ENCODE data around the gene TNKS1BP1.
A peak's percentile ranks its signal among the peaks of the same experiment; 100 is the strongest.

The TNKS1BP1 gene

DNA sequence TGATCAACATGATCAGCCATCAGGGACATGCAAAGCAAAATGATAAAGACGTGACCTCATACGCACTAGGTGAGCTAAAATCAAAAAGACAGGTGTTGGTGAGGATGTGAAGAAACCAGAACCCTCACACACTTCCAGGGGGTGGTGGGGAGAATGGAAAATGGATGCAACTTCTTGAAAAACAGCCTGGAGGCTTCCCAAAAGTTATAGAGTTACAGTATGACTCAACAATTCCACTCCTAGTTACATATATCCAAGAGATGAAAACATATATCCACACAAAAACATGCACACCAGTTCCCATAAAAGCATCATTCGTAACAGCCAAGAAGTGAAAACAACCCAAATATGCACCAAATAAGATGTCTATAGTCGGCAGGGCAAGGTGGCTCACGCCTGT, 45.6 kb downstream of the TNKS1BP1 start:
- no peak for DNase-seq

DNA sequence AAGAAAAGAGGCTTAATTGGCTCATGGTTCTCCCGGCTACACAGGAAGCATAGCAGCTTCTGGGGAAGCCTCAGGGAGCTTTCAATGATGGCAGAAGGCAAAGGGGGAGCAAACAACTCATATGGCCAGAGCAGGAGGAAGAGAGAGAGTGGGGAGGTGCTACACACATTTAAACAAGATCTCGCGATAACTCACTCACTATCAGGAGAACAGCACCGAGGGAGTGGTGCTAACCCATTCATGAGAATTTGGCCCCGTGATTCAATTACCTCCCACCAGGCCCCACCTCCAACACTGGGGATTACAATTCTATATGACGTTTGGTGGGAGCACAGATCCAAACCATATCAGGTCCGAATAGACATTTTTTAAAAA, 46.0 kb downstream of the TNKS1BP1 start:
- DNase-seq, result no peak

- DNase-seq, result peak; percentile 26
Observed at GRCh38 chr11:57277845-57278720, 46.7 kb downstream of the TNKS1BP1 start.

DNA sequence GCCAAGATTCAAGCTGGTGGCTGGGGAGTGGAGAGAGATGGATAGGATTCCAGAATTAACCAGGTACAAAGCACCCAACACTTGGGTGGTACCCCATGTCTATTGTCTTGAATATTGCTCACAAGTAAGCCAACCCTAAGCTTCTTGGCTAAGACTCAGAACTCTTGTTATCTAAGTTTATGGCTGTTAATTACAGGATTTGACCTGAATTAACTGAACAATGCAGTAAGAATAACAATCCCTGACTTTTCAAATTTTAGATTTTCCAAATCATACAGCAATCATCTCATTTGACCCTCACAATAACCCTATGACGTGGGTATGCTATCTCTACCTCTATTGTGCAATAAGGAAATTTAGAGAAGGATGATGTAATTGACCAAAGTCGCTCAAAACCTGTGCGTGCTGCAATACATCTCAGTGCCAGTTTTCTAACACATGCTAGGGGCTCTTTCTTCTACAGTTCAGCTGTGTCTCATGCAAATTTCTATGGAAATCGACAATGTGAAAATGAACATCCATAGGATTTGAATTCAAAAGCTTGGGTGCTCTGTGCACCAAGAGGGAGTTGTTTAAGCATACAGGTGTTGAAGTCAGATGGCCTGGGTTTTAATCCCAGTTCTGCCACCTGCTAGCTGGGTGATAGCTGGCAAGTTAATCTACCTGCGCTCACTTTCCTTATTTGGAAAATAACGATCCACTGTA, 47.6 kb downstream of the TNKS1BP1 start:
- no peak for DNase-seq

DNA sequence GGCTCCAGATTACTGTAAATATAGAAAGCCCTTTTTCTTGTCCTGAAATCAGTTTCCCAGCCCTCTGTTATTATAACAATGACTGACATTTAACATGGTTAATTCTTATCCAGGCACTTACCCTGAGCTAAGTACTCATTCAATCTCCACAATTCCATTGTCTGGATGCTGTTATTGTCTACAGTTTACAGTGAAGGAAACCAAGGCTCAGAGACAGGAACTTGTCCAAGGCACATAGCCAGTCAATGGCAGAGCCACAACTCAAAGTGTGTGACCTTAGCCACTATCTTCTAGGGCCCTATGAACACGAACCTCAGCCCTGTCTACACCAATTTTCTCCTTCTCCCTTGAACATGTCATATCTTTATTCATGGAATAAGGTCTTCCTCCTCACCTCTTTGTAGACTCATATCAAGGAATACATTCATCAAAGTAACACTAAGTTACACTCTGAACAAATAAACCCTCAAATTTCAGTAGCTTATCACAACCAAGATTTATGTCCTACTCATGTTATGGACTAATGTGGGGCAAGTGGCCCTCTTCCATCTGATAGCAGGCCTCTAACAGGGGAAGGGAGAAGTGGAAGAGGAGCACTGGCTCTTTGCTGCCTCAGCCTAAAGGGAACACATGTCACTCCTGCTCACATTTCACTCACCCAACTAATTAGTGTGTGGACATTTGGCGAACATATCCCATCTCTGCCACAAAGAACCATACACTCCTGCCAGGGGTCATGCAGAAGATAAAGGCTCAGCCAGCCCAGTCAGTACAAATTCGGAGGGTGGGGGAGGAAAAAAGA, 48.4 kb downstream of the TNKS1BP1 start:
- no peak for DNase-seq

- no peak for DNase-seq
Observed at GRCh38 chr11:57275582-57275981, 49.2 kb downstream of the TNKS1BP1 start.

DNA sequence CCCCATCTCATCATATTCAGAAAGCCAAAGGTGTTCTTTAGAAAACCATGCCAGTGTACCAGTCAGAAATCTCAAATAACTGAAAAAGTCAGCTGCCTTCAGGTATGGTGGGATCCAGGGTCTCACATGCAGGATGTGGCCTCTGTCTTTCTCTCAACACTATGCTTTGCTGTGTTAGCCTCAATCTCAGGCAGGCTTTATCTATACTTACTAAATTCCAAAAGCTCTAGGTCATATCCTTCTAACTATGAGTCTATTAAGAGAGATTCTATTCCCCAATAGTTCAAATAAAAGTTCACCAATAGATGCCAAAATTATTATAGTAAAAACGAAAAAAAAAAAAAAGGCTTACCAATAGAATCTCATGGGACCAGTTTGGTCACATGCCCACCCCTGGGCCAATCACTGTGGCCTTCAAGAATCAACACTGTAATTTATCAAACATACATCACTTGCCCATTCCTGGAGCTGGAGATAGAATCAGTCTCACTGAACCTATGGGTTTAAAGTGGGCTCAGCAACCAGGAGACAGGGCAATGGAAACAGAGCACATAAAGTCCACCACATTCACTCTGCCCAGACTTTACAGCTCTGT, 49.8 kb downstream of the TNKS1BP1 start:
- DNase-seq, result no peak

GRCh38 chr11:57273448-57274058, 51.2 kb downstream of the TNKS1BP1 start:
- DNase-seq, result no peak

DNA sequence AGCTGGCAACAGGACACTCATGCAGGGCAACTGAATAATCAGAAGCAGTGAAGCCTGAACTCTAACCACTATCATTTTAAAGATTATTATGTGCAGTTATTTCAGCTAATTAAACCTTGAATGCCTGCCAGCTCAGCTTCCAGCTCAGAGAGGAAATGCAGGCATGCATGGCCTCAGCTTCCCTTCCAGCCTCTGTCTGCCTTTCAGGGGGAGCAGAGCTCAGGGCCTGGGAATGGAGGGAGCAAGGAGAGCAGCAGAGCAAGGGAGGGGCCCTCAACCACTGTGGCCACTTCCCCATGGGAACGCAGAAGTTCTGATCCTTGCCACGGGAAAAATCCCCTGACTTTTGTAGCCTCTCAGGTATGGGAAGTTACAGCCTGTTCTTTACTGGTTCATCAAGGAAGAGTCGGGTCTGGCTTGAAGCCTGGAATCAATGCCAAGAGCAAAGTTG, 55.2 kb downstream of the TNKS1BP1 start:
- no peak for DNase-seq

- DNase-seq, result no peak
Observed at GRCh38 chr11:57266157-57266556, 58.6 kb downstream of the TNKS1BP1 start.

- no peak for DNase-seq
Observed at GRCh38 chr11:57263351-57263750, 61.4 kb downstream of the TNKS1BP1 start.

DNA sequence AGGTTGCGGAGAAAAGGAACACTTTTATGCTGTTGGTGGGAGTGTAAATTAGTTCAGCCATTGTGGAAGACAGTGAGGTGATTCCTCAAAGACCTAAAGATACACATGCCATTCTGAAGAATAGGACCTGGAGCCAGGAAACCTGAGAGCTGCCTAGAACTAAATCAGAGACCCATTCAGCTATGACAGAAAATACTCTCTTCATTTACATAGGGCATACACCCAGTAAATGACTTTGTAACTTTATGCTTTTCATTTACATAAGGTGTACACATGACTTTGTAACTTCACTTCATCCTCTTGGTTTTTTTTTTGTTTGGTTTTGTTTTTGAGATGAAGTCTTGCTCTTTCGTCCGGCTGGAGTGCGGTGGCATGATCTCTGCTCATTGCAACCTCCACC, 62.6 kb downstream of the TNKS1BP1 start:
- no peak for DNase-seq

GRCh38 chr11:57260937-57261783, 63.6 kb downstream of the TNKS1BP1 start:
- DNase-seq, result no peak

GRCh38 chr11:57256119-57256518, 68.6 kb downstream of the TNKS1BP1 start:
- DNase-seq, result no peak

DNA sequence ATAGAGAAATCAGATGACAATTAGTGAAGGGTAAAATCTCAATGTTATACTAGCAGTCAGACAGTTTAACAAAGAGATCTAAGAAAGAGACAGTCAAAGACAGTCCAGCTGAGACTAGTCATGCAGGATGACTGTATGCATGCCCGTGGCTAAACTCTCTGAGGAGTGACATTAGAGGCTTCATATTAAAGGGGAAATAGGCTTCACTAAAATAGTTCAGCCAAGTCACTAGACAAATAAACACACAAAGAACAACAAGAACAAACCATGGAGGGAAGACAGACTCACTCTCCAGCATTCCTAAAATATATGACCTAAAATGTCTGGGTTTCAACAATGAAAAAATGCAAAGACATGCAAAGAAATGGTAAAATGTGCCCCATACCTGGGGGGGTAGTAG, 69.1 kb downstream of the TNKS1BP1 start:
- DNase-seq, result no peak

GRCh38 chr11:57254631-57255030, 70.1 kb downstream of the TNKS1BP1 start:
- no peak for DNase-seq

GRCh38 chr11:57251491-57252104, 73.2 kb downstream of the TNKS1BP1 start:
- no peak for DNase-seq

GRCh38 chr11:57251037-57251436, 73.7 kb downstream of the TNKS1BP1 start:
- DNase-seq, result no peak
